Skeletal muscle satellite cell (primary cell): ENCODE results near the gene CCDC9B. TPM values are rescaled to one million over a fixed set of nuclear protein-coding genes. Genes with fewer than 3 reads are reported as not detected.

Source experiments
- H3K27me3 ChIP-seq: 2 replicates; pipeline ENCODE4 v1.7.0; 2013; ENCODE audit warnings: low read length; ENCODE audit not compliant: control insufficient read depth, insufficient read depth
- H3K36me3 ChIP-seq: 2 replicates; pipeline ENCODE4 v1.7.0; 2013; ENCODE audit warnings: mild to moderate bottlenecking, control low read depth, low read length; ENCODE audit not compliant: insufficient read depth
- H3K4me1 ChIP-seq: 2 replicates; pipeline ENCODE4 v1.7.0; 2013; ENCODE audit warnings: low read length; ENCODE audit not compliant: control insufficient read depth, insufficient read depth
- H3K4me2 ChIP-seq: 2 replicates; pipeline ENCODE4 v1.7.0; 2013; ENCODE audit warnings: mild to moderate bottlenecking, low read length
- H3K4me3 ChIP-seq: 2 replicates; pipeline ENCODE4 v1.7.0; 2013; ENCODE audit warnings: low read length
- H3K9ac ChIP-seq: 2 replicates; pipeline ENCODE4 v1.7.0; 2013; ENCODE audit warnings: mild to moderate bottlenecking, low read depth, low read length, moderate library complexity
- H3K9me3 ChIP-seq: replicated peaks from 2 replicates; pipeline ENCODE4 v1.7.0; 2013; ENCODE audit warnings: mild to moderate bottlenecking, control low read depth, low read length
- total RNA-seq: library from RNA; depleted of rRNA; stranded (reverse); fragments of >200 nt; gene quantifications from 2 replicates; pipeline ENCODE4 v1.2.3, GENCODE V29; 2012; rRNA removed

Gene CCDC9B
- 3.1 and 8.6 TPM in 2 replicates for total RNA-seq

GRCh38 chr15:40340740-40341400 lies at the start of gene CCDC9B:
TSS of gene CCDC9B (minus strand) at chr15:40340939. CDS start at chr15:40340819, 120 bp downstream.
- peak within 1 kb of the TSS; percentile 94 for H3K4me2 ChIP-seq
- H3K9ac ChIP-seq = peak within 1 kb of the TSS; percentile 95
- peaks cover 24% of the 10 kb centered on the region for H3K36me3 ChIP-seq
- H3K27me3 ChIP-seq = no peaks in the 10 kb centered on the region
- peaks cover 70% of the 10 kb centered on the region for H3K4me1 ChIP-seq
- H3K4me3 ChIP-seq = peak within 1 kb of the TSS; percentile 74
- H3K9me3 ChIP-seq = no peaks in the 10 kb centered on the region

GRCh38 chr15:40389824-40390595 lies 49.3 kb upstream of the CCDC9B start:
- Histone ChIP-seq H3K36me3 (peaks cover 55% of the 10 kb centered on the region), H3K9ac (no peak overlapping the region), H3K4me3 (no peak overlapping the region), H3K4me2 (no peak overlapping the region), H3K4me1 (peaks cover 7% of the 10 kb centered on the region), H3K9me3 (no peaks in the 10 kb centered on the region), H3K27me3 (no peaks in the 10 kb centered on the region)

GRCh38 chr15:40388941-40389823 lies 48.4 kb upstream of the CCDC9B start:
- Histone ChIP-seq H3K9ac (no peak overlapping the region), H3K4me1 (peaks cover 11% of the 10 kb centered on the region), H3K4me3 (no peak overlapping the region), H3K4me2 (no peak overlapping the region), H3K36me3 (peaks cover 51% of the 10 kb centered on the region), H3K27me3 (no peaks in the 10 kb centered on the region), H3K9me3 (no peaks in the 10 kb centered on the region)

- Histone ChIP-seq H3K4me2 (no peak overlapping the region), H3K9ac (no peak overlapping the region), H3K36me3 (peaks cover 27% of the 10 kb centered on the region), H3K4me3 (no peak overlapping the region), H3K9me3 (no peaks in the 10 kb centered on the region), H3K4me1 (peaks cover 17% of the 10 kb centered on the region), H3K27me3 (no peaks in the 10 kb centered on the region)
Observed at GRCh38 chr15:40386480-40386879, 45.7 kb upstream of the CCDC9B start.

GRCh38 chr15:40382580-40383456 lies 42.1 kb upstream of the CCDC9B start, which contains the start of gene KNSTRN:
TSS of gene KNSTRN (plus strand) at chr15:40382721. CDS start at chr15:40382836, 115 bp downstream.
- H3K4me1 ChIP-seq = peaks cover 26% of the 10 kb centered on the region
- peak within 1 kb of the TSS; percentile 78 for H3K4me3 ChIP-seq
- H3K9ac ChIP-seq = peak within 1 kb of the TSS; percentile 88
- no peaks in the 10 kb centered on the region for H3K27me3 ChIP-seq
- peak within 1 kb of the TSS; percentile 80 for H3K4me2 ChIP-seq
- H3K36me3 ChIP-seq = peaks cover 13% of the 10 kb centered on the region
- H3K9me3 ChIP-seq = no peaks in the 10 kb centered on the region

GRCh38 chr15:40381818-40382529 lies 41.2 kb upstream of the CCDC9B start:
- Histone ChIP-seq H3K4me1 (peaks cover 26% of the 10 kb centered on the region), H3K4me2 (peak overlapping the region; percentile 64), H3K9me3 (no peaks in the 10 kb centered on the region), H3K36me3 (peaks cover 8% of the 10 kb centered on the region), H3K9ac (no peak overlapping the region), H3K27me3 (no peaks in the 10 kb centered on the region), H3K4me3 (no peak overlapping the region)

GRCh38 chr15:40380636-40381035 lies 39.9 kb upstream of the CCDC9B start:
- no peak overlapping the region for H3K4me2 ChIP-seq
- no peak overlapping the region for H3K9ac ChIP-seq
- H3K9me3 ChIP-seq = no peaks in the 10 kb centered on the region
- H3K4me3 ChIP-seq = no peak overlapping the region
- H3K4me1 ChIP-seq = peaks cover 26% of the 10 kb centered on the region
- no peaks in the 10 kb centered on the region for H3K36me3 ChIP-seq
- no peaks in the 10 kb centered on the region for H3K27me3 ChIP-seq

- no peaks in the 10 kb centered on the region for H3K36me3 ChIP-seq
- peak overlapping the region; percentile 55 for H3K9ac ChIP-seq
- peaks cover 26% of the 10 kb centered on the region for H3K4me1 ChIP-seq
- peak overlapping the region; percentile 64 for H3K4me2 ChIP-seq
- peak overlapping the region; percentile 28 for H3K4me3 ChIP-seq
- H3K27me3 ChIP-seq = no peaks in the 10 kb centered on the region
- no peaks in the 10 kb centered on the region for H3K9me3 ChIP-seq
Observed at GRCh38 chr15:40379853-40380252, 39.1 kb upstream of the CCDC9B start.

GRCh38 chr15:40379374-40379773 lies 38.6 kb upstream of the CCDC9B start:
- no peak overlapping the region for H3K4me3 ChIP-seq
- peak overlapping the region; percentile 64 for H3K4me2 ChIP-seq
- H3K9me3 ChIP-seq = no peaks in the 10 kb centered on the region
- peak overlapping the region; percentile 11 for H3K9ac ChIP-seq
- H3K27me3 ChIP-seq = no peaks in the 10 kb centered on the region
- peaks cover 24% of the 10 kb centered on the region for H3K4me1 ChIP-seq
- H3K36me3 ChIP-seq = no peaks in the 10 kb centered on the region

- no peaks in the 10 kb centered on the region for H3K27me3 ChIP-seq
- H3K9me3 ChIP-seq = no peaks in the 10 kb centered on the region
- no peak overlapping the region for H3K4me2 ChIP-seq
- H3K9ac ChIP-seq = no peak overlapping the region
- no peak overlapping the region for H3K4me3 ChIP-seq
- no peaks in the 10 kb centered on the region for H3K36me3 ChIP-seq
- H3K4me1 ChIP-seq = peaks cover 21% of the 10 kb centered on the region
Observed at GRCh38 chr15:40377606-40378005, 36.9 kb upstream of the CCDC9B start.
